Lower lobe of right lung (tissue), 2 donors: ENCODE results near the gene LRRC10B. TPM values are rescaled to one million over a fixed set of nuclear protein-coding genes. Genes with fewer than 3 reads are reported as not detected.

ENCODE experiments used
- ATAC-seq, 2 donors: fragments of 200-7000 bp; cut with Tn5 transposase; one replicate each; pipeline ENCODE4 v1.9.1; 2020 to 2022; ENCODE audit warnings: mild to moderate bottlenecking in 2 of 2, moderate library complexity in 2 of 2
- DNase-seq: peaks from one replicate; pipeline ENCODE4 v3.0.0-alpha.2; 2020
- H3K27ac ChIP-seq: fragments of 200-600 bp; one replicate; pipeline ENCODE4 v1.8.0; 2022
- H3K27me3 ChIP-seq: fragments of 200-600 bp; one replicate; pipeline ENCODE4 v1.8.0; 2022; ENCODE audit warnings: low read depth
- H3K36me3 ChIP-seq: fragments of 200-600 bp; one replicate; pipeline ENCODE4 v1.8.0; 2022; ENCODE audit warnings: mild to moderate bottlenecking
- H3K4me1 ChIP-seq: fragments of 200-600 bp; one replicate; pipeline ENCODE4 v1.8.0; 2022
- H3K4me3 ChIP-seq: fragments of 200-600 bp; one replicate; pipeline ENCODE4 v1.8.0; 2022; ENCODE audit warnings: mild to moderate bottlenecking
- H3K9me3 ChIP-seq: fragments of 200-600 bp; one replicate; pipeline ENCODE4 v1.8.0; 2022
- intact Hi-C: fragments of 100-400 bp; cut with DNase I; formaldehyde crosslinking; loops from one replicate; pipeline ENCODE4 v1.11.0; 2022
- total RNA-seq: library from RNA; stranded (reverse); fragmentation: NEBNext Ultra II Directional; extraction: Animal tissue kit (Norgen Biotek cat#: 25700); gene quantifications from one replicate; pipeline ENCODE4 v1.2.1, GENCODE V29; 2021
- TF ChIP-seq, protein P1 (sequence below): fragments of 200-600 bp; IDR thresholded peaks from one replicate; pipeline ENCODE4 v1.8.0; 2022; ENCODE audit warnings: antibody characterized with exemption, mild to moderate bottlenecking
- donor health status: DM: no; HTN: yes; CAD: no; lungs with severe emphysema.

The LRRC10B gene
- total RNA-seq, 1 donor from 2014 or later, result 6.4 TPM

DNA sequence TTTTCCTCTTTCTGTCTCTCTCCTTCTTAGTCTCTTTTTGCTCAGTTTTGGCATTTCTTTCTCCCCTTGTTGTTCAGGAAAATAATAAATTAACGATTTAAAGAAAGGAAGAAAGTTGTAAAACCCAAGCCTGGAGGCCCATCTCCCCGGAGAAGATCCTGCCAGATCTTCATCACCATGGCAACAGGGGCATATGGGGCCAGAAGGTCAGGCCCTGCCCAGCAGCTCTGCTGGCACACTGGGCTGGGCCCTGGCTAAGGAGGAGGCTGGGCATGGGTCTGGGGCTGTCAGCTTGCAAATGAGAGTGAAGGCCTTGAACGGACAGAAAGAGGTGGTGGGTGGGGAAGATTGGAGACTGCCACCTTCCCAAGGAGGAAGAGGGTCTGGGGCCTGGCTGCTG, 2.8 kb downstream of the LRRC10B start:
- Histone ChIP-seq H3K27ac (no peak overlapping the region), H3K4me1 (peaks cover 11% of the 10 kb centered on the region), H3K27me3 (peaks cover 60% of the 10 kb centered on the region), H3K9me3 (no peaks in the 10 kb centered on the region), H3K4me3 (no peak overlapping the region), H3K36me3 (no peaks in the 10 kb centered on the region)
- DNase-seq (no peak), ATAC-seq (no peak)
- intact Hi-C loops, result no loop called here
- TF ChIP-seq, protein P1, sequence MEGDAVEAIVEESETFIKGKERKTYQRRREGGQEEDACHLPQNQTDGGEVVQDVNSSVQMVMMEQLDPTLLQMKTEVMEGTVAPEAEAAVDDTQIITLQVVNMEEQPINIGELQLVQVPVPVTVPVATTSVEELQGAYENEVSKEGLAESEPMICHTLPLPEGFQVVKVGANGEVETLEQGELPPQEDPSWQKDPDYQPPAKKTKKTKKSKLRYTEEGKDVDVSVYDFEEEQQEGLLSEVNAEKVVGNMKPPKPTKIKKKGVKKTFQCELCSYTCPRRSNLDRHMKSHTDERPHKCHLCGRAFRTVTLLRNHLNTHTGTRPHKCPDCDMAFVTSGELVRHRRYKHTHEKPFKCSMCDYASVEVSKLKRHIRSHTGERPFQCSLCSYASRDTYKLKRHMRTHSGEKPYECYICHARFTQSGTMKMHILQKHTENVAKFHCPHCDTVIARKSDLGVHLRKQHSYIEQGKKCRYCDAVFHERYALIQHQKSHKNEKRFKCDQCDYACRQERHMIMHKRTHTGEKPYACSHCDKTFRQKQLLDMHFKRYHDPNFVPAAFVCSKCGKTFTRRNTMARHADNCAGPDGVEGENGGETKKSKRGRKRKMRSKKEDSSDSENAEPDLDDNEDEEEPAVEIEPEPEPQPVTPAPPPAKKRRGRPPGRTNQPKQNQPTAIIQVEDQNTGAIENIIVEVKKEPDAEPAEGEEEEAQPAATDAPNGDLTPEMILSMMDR, result no peak

DNA sequence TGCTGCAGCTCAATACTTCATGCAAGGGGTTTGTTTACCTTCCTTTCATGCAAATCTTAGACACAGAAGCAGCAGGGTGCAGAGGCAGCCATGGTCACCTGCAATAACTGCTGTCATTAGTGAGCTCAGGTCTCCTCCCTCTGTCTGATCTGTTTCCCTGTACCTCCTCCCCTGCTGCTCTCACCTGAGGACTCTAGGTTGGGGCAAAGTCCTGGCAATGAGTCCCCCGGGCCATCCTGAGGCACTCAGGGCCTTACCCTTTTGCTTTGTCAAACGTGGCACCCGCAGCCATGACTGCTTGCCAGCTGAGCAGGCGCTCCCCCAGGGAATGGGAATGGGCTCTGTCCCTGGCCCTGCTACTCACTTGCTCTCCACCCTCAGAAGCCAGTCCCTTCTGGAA, 3.9 kb downstream of the LRRC10B start:
- H3K36me3 ChIP-seq, result no peaks in the 10 kb centered on the region
- H3K27me3 ChIP-seq, result peaks cover 54% of the 10 kb centered on the region
- H3K27ac ChIP-seq, result no peak overlapping the region
- ATAC-seq, result no peak
- TF ChIP-seq, protein P1, result no peak
- H3K4me1 ChIP-seq, result peaks cover 21% of the 10 kb centered on the region
- intact Hi-C loops, result no loop called here
- no peak overlapping the region for H3K4me3 ChIP-seq
- no peaks in the 10 kb centered on the region for H3K9me3 ChIP-seq
- DNase-seq, result no peak

DNA sequence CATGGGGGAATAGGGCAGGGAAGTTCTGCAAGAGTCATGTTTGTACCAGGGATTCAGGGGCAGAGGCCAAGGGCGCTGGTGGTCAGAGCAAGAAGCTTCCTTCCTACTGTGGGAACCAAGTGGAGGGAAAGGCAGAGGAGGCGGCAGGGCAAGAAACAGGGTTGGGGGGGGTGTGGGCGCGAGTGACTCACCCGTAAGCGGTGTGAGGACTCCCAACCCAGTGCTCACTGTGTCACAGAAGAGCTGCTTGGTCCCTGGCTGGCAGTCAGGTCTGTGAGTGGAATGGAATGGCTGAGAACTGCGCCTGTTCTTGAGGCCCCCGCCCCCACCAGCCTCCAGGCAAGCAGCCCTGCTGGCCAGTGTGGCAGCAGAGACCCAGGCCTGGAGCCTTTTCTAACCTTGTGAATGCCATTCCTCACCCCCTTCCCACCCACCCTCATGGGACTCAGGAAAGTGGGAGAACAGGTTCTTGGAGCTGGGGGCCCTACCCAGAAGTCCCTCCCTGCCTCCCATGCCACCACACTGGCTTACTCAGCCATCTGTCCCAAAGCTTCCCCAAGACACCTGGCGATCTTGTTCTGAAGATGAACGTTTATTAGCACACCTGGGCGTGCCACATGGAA, 4.7 kb downstream of the LRRC10B start:
- ATAC-seq, result no peak
- peaks cover 21% of the 10 kb centered on the region for H3K4me1 ChIP-seq
- no peak overlapping the region for H3K27ac ChIP-seq
- no peaks in the 10 kb centered on the region for H3K36me3 ChIP-seq
- H3K27me3 ChIP-seq, result peaks cover 50% of the 10 kb centered on the region
- TF ChIP-seq, protein P1, result no peak
- H3K9me3 ChIP-seq, result no peaks in the 10 kb centered on the region
- DNase-seq, result no peak
- H3K4me3 ChIP-seq, result no peak overlapping the region
- intact Hi-C loops, result no loop called here

DNA sequence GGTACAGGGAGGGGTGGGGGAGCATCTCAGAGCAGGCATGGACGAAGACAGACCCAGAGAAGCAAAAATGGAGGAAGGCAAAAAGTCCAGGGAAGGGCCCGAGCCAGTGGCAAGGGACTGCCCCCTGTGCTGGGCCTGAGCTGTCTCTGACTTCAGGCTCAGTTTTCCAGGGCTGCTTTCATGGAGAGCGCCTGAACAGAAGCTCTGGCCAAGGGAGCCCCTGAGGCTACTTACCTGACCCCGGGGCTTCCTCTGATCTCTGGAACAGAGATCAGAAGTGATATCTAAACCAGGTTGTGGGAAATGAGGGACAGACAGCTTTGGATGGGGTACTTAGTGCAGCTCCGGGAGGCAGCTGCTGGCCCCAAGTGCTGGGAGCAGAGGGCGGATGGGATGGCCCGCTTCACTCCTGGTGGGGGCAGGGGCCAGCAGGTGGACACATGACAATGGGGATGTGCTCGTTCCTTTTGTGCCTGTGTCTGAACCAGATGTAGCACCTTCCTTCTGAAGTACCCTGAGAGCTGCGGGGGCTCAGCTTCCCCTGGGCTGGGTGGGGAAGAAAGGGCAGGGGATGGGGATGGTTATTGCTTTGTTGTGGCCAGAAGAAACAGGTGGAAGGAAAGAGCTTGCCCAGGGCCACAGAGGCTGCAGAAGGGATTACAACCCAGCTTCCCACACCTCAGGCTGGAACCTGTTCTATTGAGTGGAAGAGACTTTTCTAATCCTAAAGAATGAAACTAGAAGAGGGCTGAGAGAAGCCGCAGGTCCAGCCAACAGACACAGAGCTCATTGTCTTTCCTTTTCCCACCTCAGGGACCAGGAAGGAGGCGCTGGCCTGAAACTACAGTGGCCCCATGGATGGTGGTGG, 5.7 kb downstream of the LRRC10B start:
- H3K4me1 ChIP-seq, result peaks cover 16% of the 10 kb centered on the region
- intact Hi-C loops, result no loop called here
- no peak for ATAC-seq
- no peak overlapping the region for H3K27ac ChIP-seq
- H3K4me3 ChIP-seq, result no peak overlapping the region
- no peaks in the 10 kb centered on the region for H3K9me3 ChIP-seq
- TF ChIP-seq, protein P1, result no peak
- no peaks in the 10 kb centered on the region for H3K36me3 ChIP-seq
- no peak for DNase-seq
- peaks cover 44% of the 10 kb centered on the region for H3K27me3 ChIP-seq

DNA sequence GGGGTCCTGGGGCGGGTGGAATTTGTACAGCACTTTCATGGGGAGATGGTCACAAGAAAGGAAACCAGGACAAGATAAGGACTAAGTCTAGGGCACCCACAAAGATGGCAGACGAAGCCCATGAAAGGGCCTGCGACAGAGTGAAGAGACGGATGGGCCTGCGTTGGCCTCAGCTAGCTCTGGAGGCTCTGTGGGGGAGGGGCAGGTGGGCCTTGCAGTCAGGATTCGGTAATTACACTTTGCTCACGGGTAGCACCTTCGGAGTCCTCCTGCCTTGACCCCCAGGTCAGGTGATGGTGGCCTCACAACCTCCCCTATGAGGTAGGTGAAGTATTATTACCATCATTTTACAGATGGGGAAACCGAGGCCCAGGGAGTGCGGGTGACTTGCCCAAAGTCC, 7.1 kb downstream of the LRRC10B start:
- H3K36me3 ChIP-seq, result no peaks in the 10 kb centered on the region
- H3K9me3 ChIP-seq, result no peaks in the 10 kb centered on the region
- H3K4me1 ChIP-seq, result peaks cover 9% of the 10 kb centered on the region
- intact Hi-C loops, result no loop called here
- TF ChIP-seq, protein P1, result no peak
- DNase-seq, result no peak
- H3K27me3 ChIP-seq, result peaks cover 30% of the 10 kb centered on the region
- ATAC-seq, result no peak
- no peak overlapping the region for H3K4me3 ChIP-seq
- no peak overlapping the region for H3K27ac ChIP-seq
